Neuronal stem cell (in vitro differentiated cells): ENCODE results near the gene USP13.

Source experiments
- DNase-seq: peaks from one replicate; pipeline ENCODE4 v3.0.0-alpha.2; 2013; ENCODE audit warnings: low spot score
- H2AFZ ChIP-seq: one replicate; pipeline ENCODE4 v1.6.1; 2013; ENCODE audit warnings: mild to moderate bottlenecking, low read length, inconsistent platforms
- H2AK5ac ChIP-seq: 2 replicates; pipeline ENCODE4 v1.6.1; 2013; ENCODE audit warnings: low read depth, mild to moderate bottlenecking, inconsistent platforms, low read length, moderate library complexity, mixed read lengths
- H2BK120ac ChIP-seq: 2 replicates; pipeline ENCODE4 v1.6.1; 2013; ENCODE audit warnings: low read depth, mild to moderate bottlenecking, inconsistent platforms, low read length, moderate library complexity, mixed read lengths
- H2BK12ac ChIP-seq: one replicate; pipeline ENCODE4 v1.6.1; 2013; ENCODE audit warnings: low read length, inconsistent platforms
- H2BK15ac ChIP-seq: 2 replicates; pipeline ENCODE4 v1.6.1; 2013; ENCODE audit warnings: mild to moderate bottlenecking, low read length, inconsistent platforms, mixed read lengths
- H2BK5ac ChIP-seq: one replicate; pipeline ENCODE4 v1.6.1; 2013; ENCODE audit warnings: inconsistent platforms, mild to moderate bottlenecking, low read length, moderate library complexity
- H3K14ac ChIP-seq: one replicate; pipeline ENCODE4 v1.6.1; 2013; ENCODE audit warnings: low read length, inconsistent platforms
- H3K18ac ChIP-seq: 2 replicates; pipeline ENCODE4 v1.6.1; 2013; ENCODE audit warnings: low read length, inconsistent platforms
- H3K23ac ChIP-seq: 2 replicates; pipeline ENCODE4 v1.6.1; 2013; ENCODE audit warnings: low read depth, mild to moderate bottlenecking, mixed read lengths, low read length, inconsistent platforms; ENCODE audit not compliant: poor library complexity
- H3K27ac ChIP-seq: replicated peaks from 3 replicates; pipeline ENCODE4 v1.5.1; 2013; ENCODE audit warnings: low read length, inconsistent platforms
- H3K27me3 ChIP-seq, 3 experiments: 2 replicates each; pipeline ENCODE4 v1.6.1; 2013; ENCODE audit warnings: low read length in 3 of 3, mild to moderate bottlenecking in 2 of 3, inconsistent platforms in 1 of 3, low read depth in 1 of 3, mixed read lengths in 1 of 3, moderate library complexity in 1 of 3; ENCODE audit not compliant: control insufficient read depth in 3 of 3, insufficient read depth in 3 of 3
- H3K36me3 ChIP-seq, 2 donors: replicated peaks in 1 of 2; 2 replicates each; pipeline ENCODE4 v1.6.1; 2013; ENCODE audit warnings: low read length in 2 of 2; ENCODE audit not compliant: control insufficient read depth in 2 of 2, insufficient read depth in 2 of 2
- H3K4ac ChIP-seq: 2 replicates; pipeline ENCODE4 v1.6.1; 2013; ENCODE audit warnings: inconsistent platforms, mild to moderate bottlenecking, low read length, moderate library complexity
- H3K4me1 ChIP-seq, 2 donors: 1 replicate in 1 of 2; 2 replicates in 1 of 2; pipeline ENCODE4 v1.6.1; 2013; ENCODE audit warnings: low read length in 2 of 2, low read depth in 1 of 2; ENCODE audit not compliant: control insufficient read depth in 2 of 2, insufficient read depth in 1 of 2
- H3K4me2 ChIP-seq: one replicate; pipeline ENCODE4 v1.6.1; 2013; ENCODE audit warnings: mild to moderate bottlenecking, low read length, inconsistent platforms; ENCODE audit not compliant: insufficient read depth, poor library complexity, severe bottlenecking
- H3K4me3 ChIP-seq, 2 donors: 2 replicates each; pipeline ENCODE4 v1.5.1; 2013; ENCODE audit warnings: low read length in 2 of 2, mild to moderate bottlenecking in 2 of 2, inconsistent platforms in 1 of 2, moderate library complexity in 1 of 2
- H3K79me1 ChIP-seq: one replicate; pipeline ENCODE4 v1.6.1; 2013; ENCODE audit warnings: low read depth, mild to moderate bottlenecking, inconsistent platforms, low read length, moderate library complexity
- H3K9ac ChIP-seq: one replicate; pipeline ENCODE4 v1.6.1; 2013; ENCODE audit warnings: mild to moderate bottlenecking, low read depth, low read length, inconsistent platforms; ENCODE audit not compliant: poor library complexity
- H3K9me3 ChIP-seq, 2 donors: replicated peaks in 1 of 2; 2 replicates each; pipeline versions ENCODE3 to v1.6.1; 2013; ENCODE audit warnings: low read length in 2 of 2, mild to moderate bottlenecking in 2 of 2, inconsistent platforms in 1 of 2, low read depth in 1 of 2, mixed read lengths in 1 of 2, moderate library complexity in 1 of 2; ENCODE audit not compliant: control insufficient read depth in 2 of 2, insufficient read depth in 1 of 2
- H4K8ac ChIP-seq: one replicate; pipeline ENCODE4 v1.6.1; 2013; ENCODE audit warnings: low read depth, mild to moderate bottlenecking, inconsistent platforms, low read length, moderate library complexity
- H4K91ac ChIP-seq: one replicate; pipeline ENCODE4 v1.6.1; 2013; ENCODE audit warnings: low read length, low read depth, mild to moderate bottlenecking, inconsistent platforms; ENCODE audit not compliant: poor library complexity
- WGBS, 2 donors: extraction: QIAGEN DNeasy Blood & Tissue Kit; methylation state at CpG; one replicate each; pipeline ENCODE4 v1.1.7; 2013; ENCODE audit warnings: missing lambda C conversion rate in 2 of 2, mixed read lengths in 1 of 2; ENCODE audit not compliant: insufficient read length in 2 of 2, insufficient replicate concordance in 1 of 2; ENCODE audit errors: extremely low coverage in 2 of 2; 5-methylcytosine and 5-hydroxymethylcytosine counted together

USP13 gene

DNA sequence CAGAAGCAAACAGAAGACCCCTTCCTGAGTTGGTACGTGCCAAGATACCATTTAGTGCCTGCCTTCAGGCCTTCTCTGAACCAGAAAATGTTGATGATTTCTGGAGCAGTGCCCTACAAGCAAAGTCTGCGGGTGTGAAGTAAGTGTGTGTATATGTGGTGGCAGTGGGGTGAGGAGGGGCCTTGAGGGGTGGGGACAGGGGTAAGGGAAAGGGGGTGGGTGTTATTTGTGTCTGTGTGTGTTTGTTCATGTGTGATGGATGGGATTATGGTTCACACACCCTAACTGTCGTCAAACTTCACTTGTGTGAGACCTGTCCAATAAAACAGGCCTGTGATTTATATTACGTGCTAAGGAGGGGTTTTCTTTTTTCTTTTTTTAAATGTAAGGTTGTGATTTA is 92.2 kb downstream of the USP13 start:
- no peak overlapping the region for H3K9ac ChIP-seq
- H2AFZ ChIP-seq = no peak overlapping the region
- no peak overlapping the region for H2BK15ac ChIP-seq
- no peak overlapping the region for H3K4me3 ChIP-seq
- H3K4ac ChIP-seq = no peak overlapping the region
- no peaks in the 10 kb centered on the region for H3K9me3 ChIP-seq
- no peak overlapping the region for H2BK120ac ChIP-seq
- no peak overlapping the region for H2BK12ac ChIP-seq
- no peak overlapping the region for H3K27ac ChIP-seq
- H3K36me3 ChIP-seq = peaks cover 14 to 70% of the 10 kb centered on the region in 2 donors
- H3K14ac ChIP-seq = no peak overlapping the region
- H2AK5ac ChIP-seq = no peak overlapping the region
- no peaks in the 10 kb centered on the region for H3K79me1 ChIP-seq
- H3K4me2 ChIP-seq = no peak overlapping the region
- peak overlapping the region; percentile 24 for H3K18ac ChIP-seq
- no peak overlapping the region for H4K91ac ChIP-seq
- H3K23ac ChIP-seq = no peak overlapping the region
- H2BK5ac ChIP-seq = no peak overlapping the region
- no peak overlapping the region for H4K8ac ChIP-seq
- no CpG with 5 or more reads among the region's 4 CpGs for WGBS, 2 donors
- DNase-seq = no peak
- H3K27me3 ChIP-seq = no peaks in the 10 kb centered on the region
- peaks cover 0 to 7% of the 10 kb centered on the region in 2 donors for H3K4me1 ChIP-seq

GRCh38 chr3:179745716-179746115 is 92.9 kb downstream of the USP13 start:
- H3K4me1 ChIP-seq = peaks cover 0 to 7% of the 10 kb centered on the region in 2 donors
- H2AFZ ChIP-seq = no peak overlapping the region
- no peak overlapping the region for H2AK5ac ChIP-seq
- no peak overlapping the region for H4K91ac ChIP-seq
- no peak overlapping the region for H3K23ac ChIP-seq
- peaks cover 10 to 66% of the 10 kb centered on the region in 2 donors for H3K36me3 ChIP-seq
- no peak overlapping the region for H3K4me2 ChIP-seq
- no peak overlapping the region for H3K4ac ChIP-seq
- H2BK12ac ChIP-seq = no peak overlapping the region
- no peak for DNase-seq
- H3K79me1 ChIP-seq = no peaks in the 10 kb centered on the region
- H2BK5ac ChIP-seq = no peak overlapping the region
- no peak overlapping the region for H3K18ac ChIP-seq
- WGBS, 2 donors = no CpG with 5 or more reads among the region's 5 CpGs
- no peak overlapping the region for H3K27ac ChIP-seq
- H2BK120ac ChIP-seq = no peak overlapping the region
- no peak overlapping the region for H3K4me3 ChIP-seq
- no peaks in the 10 kb centered on the region for H3K27me3 ChIP-seq
- no peak overlapping the region for H3K14ac ChIP-seq
- no peak overlapping the region for H3K9ac ChIP-seq
- H4K8ac ChIP-seq = no peak overlapping the region
- no peaks in the 10 kb centered on the region for H3K9me3 ChIP-seq
- no peak overlapping the region for H2BK15ac ChIP-seq

DNA sequence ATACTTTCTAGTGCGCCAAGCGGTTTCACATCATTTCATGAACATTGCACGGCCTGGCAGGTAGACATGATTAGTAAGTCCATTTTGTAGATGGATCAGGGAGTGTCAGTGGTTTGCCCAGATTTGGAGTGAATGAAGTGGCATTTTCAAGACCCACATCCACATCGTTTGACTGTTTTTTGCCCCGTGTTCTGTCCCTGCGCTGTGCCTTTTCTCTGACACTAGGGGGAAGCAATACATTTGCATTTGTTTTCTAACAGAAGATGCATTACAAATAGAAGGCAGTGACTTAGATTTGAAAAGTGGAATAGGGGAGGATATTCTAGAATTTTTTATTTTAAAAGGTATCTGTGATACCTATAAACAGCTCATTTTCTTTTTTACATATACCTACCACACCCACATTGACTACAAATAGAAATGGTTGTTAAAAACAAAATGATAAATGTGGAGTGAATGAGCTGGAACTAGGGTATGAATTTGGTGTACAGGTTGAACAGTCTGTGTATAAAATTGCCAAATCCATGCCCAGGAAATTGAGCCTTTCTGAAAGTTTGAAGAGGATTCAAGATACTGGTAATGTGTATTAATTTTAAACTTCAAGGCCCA is 98.0 kb downstream of the USP13 start:
- WGBS, 2 donors = no CpG with 5 or more reads among the region's 6 CpGs
- Histone ChIP-seq H3K18ac (no peak overlapping the region), H2BK15ac (no peak overlapping the region), H2BK120ac (no peak overlapping the region), H3K4me3 (no peak overlapping the region), H3K79me1 (no peaks in the 10 kb centered on the region), H3K4ac (no peak overlapping the region), H2AK5ac (no peak overlapping the region), H3K27ac (no peak overlapping the region), H3K9ac (no peak overlapping the region), H3K23ac (no peak overlapping the region), H4K91ac (no peak overlapping the region), H3K36me3 (peaks cover 3 to 60% of the 10 kb centered on the region in 2 donors), H2AFZ (no peak overlapping the region), H2BK12ac (no peak overlapping the region), H3K27me3 (no peaks in the 10 kb centered on the region), H4K8ac (no peak overlapping the region), H3K14ac (no peak overlapping the region), H3K4me1 (no peaks in the 10 kb centered on the region), H2BK5ac (no peak overlapping the region), H3K4me2 (no peak overlapping the region), H3K9me3 (no peaks in the 10 kb centered on the region)
- no peak for DNase-seq

GRCh38 chr3:179760944-179761343 is 108.1 kb downstream of the USP13 start:
- Histone ChIP-seq H3K9ac (no peak overlapping the region), H3K4me1 (no peaks in the 10 kb centered on the region), H3K4me2 (no peak overlapping the region), H2BK5ac (no peak overlapping the region), H3K18ac (no peak overlapping the region), H2AK5ac (no peak overlapping the region), H2BK120ac (no peak overlapping the region), H4K8ac (no peak overlapping the region), H2AFZ (no peak overlapping the region), H3K23ac (no peak overlapping the region), H3K9me3 (peaks cover 0 to 3% of the 10 kb centered on the region in 2 donors), H3K27me3 (no peaks in the 10 kb centered on the region), H2BK15ac (no peak overlapping the region), H3K36me3 (peaks cover 13 to 83% of the 10 kb centered on the region in 2 donors), H4K91ac (no peak overlapping the region), H3K14ac (no peak overlapping the region), H3K27ac (no peak overlapping the region), H2BK12ac (no peak overlapping the region), H3K4me3 (no peak overlapping the region), H3K79me1 (no peaks in the 10 kb centered on the region), H3K4ac (no peak overlapping the region)
- DNase-seq = no peak
- WGBS, 2 donors = no CpG with 5 or more reads among the region's 8 CpGs
